ENCODE measurements around the gene MDFIC.
A peak's percentile ranks its signal among the peaks of the same experiment; 100 is the strongest.

The MDFIC gene

GRCh38 chr7:114953724-114954123, 31.8 kb downstream of the MDFIC start:
- no peak for DNase-seq (ENCODE audit: low spot score)

GRCh38 chr7:114956702-114957101, 34.8 kb downstream of the MDFIC start:
- no peak for DNase-seq (ENCODE audit: low spot score)

GRCh38 chr7:114957444-114957843, 35.5 kb downstream of the MDFIC start:
- no peak for DNase-seq (ENCODE audit: low spot score)

GRCh38 chr7:114959931-114960330, 38.0 kb downstream of the MDFIC start:
- DNase-seq (ENCODE audit: low spot score) = peak; percentile 9

GRCh38 chr7:114962441-114962840, 40.5 kb downstream of the MDFIC start:
- no peak for DNase-seq (ENCODE audit: low spot score)

GRCh38 chr7:114966156-114966555, 44.3 kb downstream of the MDFIC start:
- no peak for DNase-seq (ENCODE audit: low spot score)

- DNase-seq (ENCODE audit: low spot score) = no peak
Observed at GRCh38 chr7:114969096-114969495, 47.2 kb downstream of the MDFIC start.

- DNase-seq (ENCODE audit: low spot score) = peak; percentile 14
Observed at GRCh38 chr7:114970308-114970707, 48.4 kb downstream of the MDFIC start.

GRCh38 chr7:114970732-114971131, 48.8 kb downstream of the MDFIC start:
- no peak for DNase-seq (ENCODE audit: low spot score)

GRCh38 chr7:114972567-114972966, 50.7 kb downstream of the MDFIC start:
- no peak for DNase-seq (ENCODE audit: low spot score)

- no peak for DNase-seq (ENCODE audit: low spot score)
Observed at GRCh38 chr7:114973147-114973546, 51.3 kb downstream of the MDFIC start.

- DNase-seq (ENCODE audit: low spot score) = no peak
Observed at GRCh38 chr7:114975401-114975800, 53.5 kb downstream of the MDFIC start.

GRCh38 chr7:114976666-114977065, 54.8 kb downstream of the MDFIC start:
- DNase-seq (ENCODE audit: low spot score) = no peak

GRCh38 chr7:114977277-114977676, 55.4 kb downstream of the MDFIC start:
- DNase-seq (ENCODE audit: low spot score) = no peak

GRCh38 chr7:114979388-114979787, 57.5 kb downstream of the MDFIC start:
- no peak for DNase-seq (ENCODE audit: low spot score)

- no peak for DNase-seq (ENCODE audit: low spot score)
Observed at GRCh38 chr7:114979803-114980507, 58.1 kb downstream of the MDFIC start.

- DNase-seq (ENCODE audit: low spot score) = no peak
Observed at GRCh38 chr7:114981323-114981722, 59.4 kb downstream of the MDFIC start.

GRCh38 chr7:114985116-114985715, 63.3 kb downstream of the MDFIC start:
- DNase-seq (ENCODE audit: low spot score) = no peak

GRCh38 chr7:114986190-114987180, 64.6 kb downstream of the MDFIC start:
- no peak for DNase-seq (ENCODE audit: low spot score)

- no peak for DNase-seq (ENCODE audit: low spot score)
Observed at GRCh38 chr7:114988026-114988425, 66.1 kb downstream of the MDFIC start.

GRCh38 chr7:114988755-114989375, 67.0 kb downstream of the MDFIC start:
- DNase-seq (ENCODE audit: low spot score) = no peak

GRCh38 chr7:114989531-114989930, 67.6 kb downstream of the MDFIC start:
- no peak for DNase-seq (ENCODE audit: low spot score)
